ENCODE data around the gene SLC22A1. TPM values are rescaled to one million over a fixed set of nuclear protein-coding genes. Genes with fewer than 3 reads are reported as not detected.

The SLC22A1 gene
- total RNA-seq, 1 experiment from 2014 or later = 0.98 TPM

- TF ChIP-seq POLR2AphosphoS5 (IDR thresholded peaks at IDR 0.05; ENCODE audit: low read depth, low read length) = no peak
- TF ChIP-seq SIN3A (IDR thresholded peaks at IDR 0.05; ENCODE audit: borderline replicate concordance, insufficient read depth, low read depth, low read length) = no peak
- no peak for TF ChIP-seq TCF7L2 (IDR thresholded peaks at IDR 0.05; ENCODE audit: low read depth, low read length)
- no peak for TF ChIP-seq CTCF (IDR thresholded peaks at IDR 0.05)
- no peak for TF ChIP-seq REST (IDR thresholded peaks at IDR 0.05; ENCODE audit: insufficient read depth in 1 of 2, low read depth in 2 of 2, low read length in 1 of 2)
- no TSS peak for BruUV-seq (replicated peaks)
- DNase-seq (ENCODE audit: low read depth, low spot score) (no peak), ATAC-seq (no peak)
- Histone ChIP-seq H3K9me3 (ENCODE audit: control insufficient read depth, insufficient read depth, low read depth, low read length) (no peaks in the 10 kb centered on the region), H3K27me3 (ENCODE audit: control insufficient read depth, insufficient read depth, low read length) (no peaks in the 10 kb centered on the region), H3K4me3 (ENCODE audit: low read depth in 2 of 2, low read length in 2 of 2) (no peak overlapping the region), H3K4me1 (ENCODE audit: control insufficient read depth, insufficient read depth, low read length) (no peaks in the 10 kb centered on the region), H3K27ac (ENCODE audit: low read length) (no peak overlapping the region), H3K36me3 (ENCODE audit: control insufficient read depth, insufficient read depth, low read length) (no peaks in the 10 kb centered on the region)
- in situ Hi-C loops (cut with HindIII; ENCODE audit: low pct_unique_long_range_greater_than_20kb, low sequenced_read_pairs) = no loop called here
- CTCF ChIA-PET = no interaction called here
- intact Hi-C loops (cut with micrococcal nuclease; ENCODE audit: unreplicated experiment) = no loop called here
- POLR2A ChIA-PET = no interaction called here
These were observed 7.4 kb downstream of the SLC22A1 start for GRCh38 chr6:160128879-160129516.

GRCh38 chr6:160129881-160130615 is 8.4 kb downstream of the SLC22A1 start:
- DNase-seq (ENCODE audit: low read depth, low spot score) = no peak
- Histone ChIP-seq H3K4me3 (ENCODE audit: low read depth in 2 of 2, low read length in 2 of 2) (no peak overlapping the region), H3K4me1 (ENCODE audit: control insufficient read depth, insufficient read depth, low read length) (no peaks in the 10 kb centered on the region), H3K36me3 (ENCODE audit: control insufficient read depth, insufficient read depth, low read length) (no peaks in the 10 kb centered on the region), H3K27ac (ENCODE audit: low read length) (no peak overlapping the region), H3K9me3 (ENCODE audit: control insufficient read depth, insufficient read depth, low read depth, low read length) (no peaks in the 10 kb centered on the region), H3K27me3 (ENCODE audit: control insufficient read depth, insufficient read depth, low read length) (no peaks in the 10 kb centered on the region)
- ATAC-seq = no peak
- intact Hi-C loops (cut with micrococcal nuclease; ENCODE audit: unreplicated experiment) (no loop called here), in situ Hi-C loops (cut with HindIII; ENCODE audit: low pct_unique_long_range_greater_than_20kb, low sequenced_read_pairs) (no loop called here)
- TF ChIP-seq TCF7L2 (IDR thresholded peaks at IDR 0.05; ENCODE audit: low read depth, low read length) (no peak), REST (IDR thresholded peaks at IDR 0.05; ENCODE audit: insufficient read depth in 1 of 2, low read depth in 2 of 2, low read length in 1 of 2) (no peak), SIN3A (IDR thresholded peaks at IDR 0.05; ENCODE audit: borderline replicate concordance, insufficient read depth, low read depth, low read length) (no peak), CTCF (IDR thresholded peaks at IDR 0.05) (no peak), POLR2AphosphoS5 (IDR thresholded peaks at IDR 0.05; ENCODE audit: low read depth, low read length) (no peak)
- BruUV-seq (replicated peaks) = no TSS peak
- ChIA-PET CTCF (no interaction called here), POLR2A (no interaction called here)

Data from Panc1 (cell line).